HEK293 (cell line): ENCODE results near the gene SLC35F5.
A peak's percentile ranks its signal among the peaks of the same experiment; 100 is the strongest.

Experiments used
- BCL11A ChIP-seq: fragments of 450-650 bp; formaldehyde crosslinking; IDR thresholded peaks from 2 replicates; pipeline ENCODE4 v1.5.1; 2016; ENCODE audit warnings: low read depth, missing biosample characterization, missing genetic modification characterization
- FEZF1 ChIP-seq: fragments of 450-650 bp; formaldehyde crosslinking; IDR thresholded peaks from 2 replicates; pipeline ENCODE4 v1.5.1; 2016; ENCODE audit warnings: missing biosample characterization, missing genetic modification characterization
- GFI1B ChIP-seq: fragments of 450-650 bp; formaldehyde crosslinking; IDR thresholded peaks from 2 replicates; pipeline ENCODE4 v1.5.1; 2016; ENCODE audit warnings: missing biosample characterization, missing genetic modification characterization
- KLF16 ChIP-seq: fragments of 450-650 bp; formaldehyde crosslinking; IDR thresholded peaks from 2 replicates; pipeline ENCODE4 v1.5.1; 2017; ENCODE audit warnings: missing biosample characterization, missing genetic modification characterization
- PBX3 ChIP-seq: sonication (generic); formaldehyde crosslinking; IDR thresholded peaks from 2 replicates; pipeline ENCODE4 v1.8.1; 2022; ENCODE audit warnings: mild to moderate bottlenecking, moderate library complexity, missing genetic modification reagents
- PRDM10 ChIP-seq: fragments of 450-650 bp; formaldehyde crosslinking; IDR thresholded peaks from 2 replicates; pipeline ENCODE4 v1.5.1; 2016; ENCODE audit warnings: missing biosample characterization, missing genetic modification characterization
- YY1 ChIP-seq: fragments of 450-650 bp; formaldehyde crosslinking; IDR thresholded peaks from 2 replicates; pipeline ENCODE4 v1.5.1; 2018; ENCODE audit warnings: missing biosample characterization, missing genetic modification characterization
- ZBTB7A ChIP-seq: fragments of 450-650 bp; formaldehyde crosslinking; IDR thresholded peaks from 2 replicates; pipeline ENCODE4 v1.5.1; 2016; ENCODE audit warnings: low read depth, missing biosample characterization, missing genetic modification characterization
- ZFP3 ChIP-seq: fragments of 450-650 bp; formaldehyde crosslinking; IDR thresholded peaks from 2 replicates; pipeline ENCODE4 v1.5.1; 2016; ENCODE audit warnings: low read depth, missing biosample characterization, missing genetic modification characterization
- ZNF138 ChIP-seq: fragments of 450-650 bp; formaldehyde crosslinking; IDR thresholded peaks from 2 replicates; pipeline ENCODE4 v1.5.1; 2016; ENCODE audit warnings: missing biosample characterization, missing genetic modification characterization, borderline replicate concordance
- ZNF174 ChIP-seq: fragments of 450-650 bp; formaldehyde crosslinking; IDR thresholded peaks from 2 replicates; pipeline ENCODE4 v1.5.0; 2017; ENCODE audit warnings: missing biosample characterization, mild to moderate bottlenecking, missing genetic modification characterization
- ZNF19 ChIP-seq: fragments of 450-650 bp; formaldehyde crosslinking; IDR thresholded peaks from 2 replicates; pipeline ENCODE4; 2016; ENCODE audit warnings: missing biosample characterization, missing genetic modification characterization, low read depth
- ZNF221 ChIP-seq: fragments of 450-650 bp; formaldehyde crosslinking; IDR thresholded peaks from 2 replicates; pipeline ENCODE4 v1.5.1; 2017; ENCODE audit warnings: missing biosample characterization, missing genetic modification characterization, borderline replicate concordance
- ZNF274 ChIP-seq, 2 experiments: fragments of 200-500 bp in 1 of 2; fragments of 450-650 bp in 1 of 2; sonication (Bioruptor generic) in 1 of 2; formaldehyde crosslinking in 1 of 2; IDR thresholded peaks; 2 replicates each; pipeline versions ENCODE4 v1.5.1 to v1.6.1; 2014 to 2016; ENCODE audit warnings: borderline replicate concordance in 1 of 2, inconsistent platforms in 1 of 2, low read length in 1 of 2, missing biosample characterization in 1 of 2, missing genetic modification characterization in 1 of 2
- ZNF302 ChIP-seq: fragments of 450-650 bp; formaldehyde crosslinking; IDR thresholded peaks from 2 replicates; pipeline ENCODE4 v1.5.1; 2016; ENCODE audit warnings: missing biosample characterization, missing genetic modification characterization, low read depth
- ZNF354C ChIP-seq: fragments of 450-650 bp; formaldehyde crosslinking; IDR thresholded peaks from 2 replicates; pipeline ENCODE4 v1.5.1; 2016; ENCODE audit warnings: missing biosample characterization, missing genetic modification characterization, low read depth, borderline replicate concordance
- ZNF555 ChIP-seq: fragments of 450-650 bp; formaldehyde crosslinking; conservative IDR thresholded peaks from 2 replicates; pipeline ENCODE4 v1.5.1; 2017; ENCODE audit warnings: missing biosample characterization, mild to moderate bottlenecking, missing genetic modification characterization, inconsistent platforms
- ZNF558 ChIP-seq: fragments of 450-650 bp; formaldehyde crosslinking; IDR thresholded peaks from 2 replicates; pipeline ENCODE4 v1.5.1; 2016; ENCODE audit warnings: missing biosample characterization, missing genetic modification characterization
- ZNF596 ChIP-seq: fragments of 450-650 bp; IDR thresholded peaks from 2 replicates; pipeline ENCODE4 v1.5.0; 2018; ENCODE audit warnings: missing biosample characterization, mild to moderate bottlenecking, missing genetic modification characterization, moderate library complexity
- ZNF707 ChIP-seq: fragments of 450-650 bp; formaldehyde crosslinking; IDR thresholded peaks from 2 replicates; pipeline ENCODE4 v1.5.1; 2016; ENCODE audit warnings: missing biosample characterization, missing genetic modification characterization
- TF ChIP-seq, protein P1 (sequence below): fragments of 450-650 bp; formaldehyde crosslinking; IDR thresholded peaks from 2 replicates; pipeline ENCODE4 v1.5.1; 2016; ENCODE audit warnings: missing biosample characterization, missing genetic modification characterization
- TF ChIP-seq, protein P2 (sequence below): fragments of 450-650 bp; formaldehyde crosslinking; IDR thresholded peaks from 2 replicates; pipeline ENCODE4 v1.5.1; 2017; ENCODE audit warnings: missing biosample characterization, missing genetic modification characterization
- TF ChIP-seq, protein P3 (sequence below): fragments of 450-650 bp; formaldehyde crosslinking; IDR thresholded peaks from 2 replicates; pipeline ENCODE4 v1.5.1; 2017; ENCODE audit warnings: missing biosample characterization, missing genetic modification characterization

Gene SLC35F5

GRCh38 chr2:113756355-113757137 lies at the start of gene SLC35F5 (continued):
- no peak for TF ChIP-seq ZNF558 (tag by site-specific recombination)
- no peak for TF ChIP-seq ZNF302 (tag by site-specific recombination)
- TF ChIP-seq ZNF555 (tag by site-specific recombination): no peak
- TF ChIP-seq ZFP3 (tag by site-specific recombination): no peak
- TF ChIP-seq, protein P1, sequence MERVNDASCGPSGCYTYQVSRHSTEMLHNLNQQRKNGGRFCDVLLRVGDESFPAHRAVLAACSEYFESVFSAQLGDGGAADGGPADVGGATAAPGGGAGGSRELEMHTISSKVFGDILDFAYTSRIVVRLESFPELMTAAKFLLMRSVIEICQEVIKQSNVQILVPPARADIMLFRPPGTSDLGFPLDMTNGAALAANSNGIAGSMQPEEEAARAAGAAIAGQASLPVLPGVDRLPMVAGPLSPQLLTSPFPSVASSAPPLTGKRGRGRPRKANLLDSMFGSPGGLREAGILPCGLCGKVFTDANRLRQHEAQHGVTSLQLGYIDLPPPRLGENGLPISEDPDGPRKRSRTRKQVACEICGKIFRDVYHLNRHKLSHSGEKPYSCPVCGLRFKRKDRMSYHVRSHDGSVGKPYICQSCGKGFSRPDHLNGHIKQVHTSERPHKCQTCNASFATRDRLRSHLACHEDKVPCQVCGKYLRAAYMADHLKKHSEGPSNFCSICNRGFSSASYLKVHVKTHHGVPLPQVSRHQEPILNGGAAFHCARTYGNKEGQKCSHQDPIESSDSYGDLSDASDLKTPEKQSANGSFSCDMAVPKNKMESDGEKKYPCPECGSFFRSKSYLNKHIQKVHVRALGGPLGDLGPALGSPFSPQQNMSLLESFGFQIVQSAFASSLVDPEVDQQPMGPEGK (tag by site-specific recombination): no peak
- TF ChIP-seq GFI1B: no peak
- TF ChIP-seq ZNF174 (tag by site-specific recombination): no peak
- TF ChIP-seq, protein P2, sequence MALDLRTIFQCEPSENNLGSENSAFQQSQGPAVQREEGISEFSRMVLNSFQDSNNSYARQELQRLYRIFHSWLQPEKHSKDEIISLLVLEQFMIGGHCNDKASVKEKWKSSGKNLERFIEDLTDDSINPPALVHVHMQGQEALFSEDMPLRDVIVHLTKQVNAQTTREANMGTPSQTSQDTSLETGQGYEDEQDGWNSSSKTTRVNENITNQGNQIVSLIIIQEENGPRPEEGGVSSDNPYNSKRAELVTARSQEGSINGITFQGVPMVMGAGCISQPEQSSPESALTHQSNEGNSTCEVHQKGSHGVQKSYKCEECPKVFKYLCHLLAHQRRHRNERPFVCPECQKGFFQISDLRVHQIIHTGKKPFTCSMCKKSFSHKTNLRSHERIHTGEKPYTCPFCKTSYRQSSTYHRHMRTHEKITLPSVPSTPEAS: no peak
- TF ChIP-seq PBX3: peak; percentile 67
- no peak for TF ChIP-seq ZNF354C (tag by site-specific recombination)
- TF ChIP-seq YY1: peak; percentile 88
- TF ChIP-seq ZNF138 (tag by site-specific recombination): no peak
- TF ChIP-seq, protein P3, sequence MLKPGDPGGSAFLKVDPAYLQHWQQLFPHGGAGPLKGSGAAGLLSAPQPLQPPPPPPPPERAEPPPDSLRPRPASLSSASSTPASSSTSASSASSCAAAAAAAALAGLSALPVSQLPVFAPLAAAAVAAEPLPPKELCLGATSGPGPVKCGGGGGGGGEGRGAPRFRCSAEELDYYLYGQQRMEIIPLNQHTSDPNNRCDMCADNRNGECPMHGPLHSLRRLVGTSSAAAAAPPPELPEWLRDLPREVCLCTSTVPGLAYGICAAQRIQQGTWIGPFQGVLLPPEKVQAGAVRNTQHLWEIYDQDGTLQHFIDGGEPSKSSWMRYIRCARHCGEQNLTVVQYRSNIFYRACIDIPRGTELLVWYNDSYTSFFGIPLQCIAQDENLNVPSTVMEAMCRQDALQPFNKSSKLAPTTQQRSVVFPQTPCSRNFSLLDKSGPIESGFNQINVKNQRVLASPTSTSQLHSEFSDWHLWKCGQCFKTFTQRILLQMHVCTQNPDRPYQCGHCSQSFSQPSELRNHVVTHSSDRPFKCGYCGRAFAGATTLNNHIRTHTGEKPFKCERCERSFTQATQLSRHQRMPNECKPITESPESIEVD (tag by site-specific recombination): no peak
- no peak for TF ChIP-seq ZNF221 (tag by site-specific recombination)
- TF ChIP-seq FEZF1 (tag by site-specific recombination): no peak
- TF ChIP-seq KLF16 (tag by site-specific recombination): peak; percentile 30; the same call in 1 of the 2 replicates
- TF ChIP-seq PRDM10 (tag by site-specific recombination): no peak; the same call in 1 of the 2 replicates
- no peak for TF ChIP-seq ZNF596 (tag by site-specific recombination)
- no peak for TF ChIP-seq ZNF19 (tag by site-specific recombination)
- no peak for TF ChIP-seq ZBTB7A
- no peak for TF ChIP-seq ZNF707 (tag by site-specific recombination)
- TF ChIP-seq ZNF274 (IDR thresholded peaks at IDR 0.05; ENCODE audit: low read length): no peak
- no peak for TF ChIP-seq ZNF274 (tag by site-specific recombination; IDR thresholded peaks at IDR 0.05; ENCODE audit: borderline replicate concordance)
- no peak for TF ChIP-seq BCL11A (tag by site-specific recombination)
